ENCODE measurements around the gene ACOT12.

DNA sequence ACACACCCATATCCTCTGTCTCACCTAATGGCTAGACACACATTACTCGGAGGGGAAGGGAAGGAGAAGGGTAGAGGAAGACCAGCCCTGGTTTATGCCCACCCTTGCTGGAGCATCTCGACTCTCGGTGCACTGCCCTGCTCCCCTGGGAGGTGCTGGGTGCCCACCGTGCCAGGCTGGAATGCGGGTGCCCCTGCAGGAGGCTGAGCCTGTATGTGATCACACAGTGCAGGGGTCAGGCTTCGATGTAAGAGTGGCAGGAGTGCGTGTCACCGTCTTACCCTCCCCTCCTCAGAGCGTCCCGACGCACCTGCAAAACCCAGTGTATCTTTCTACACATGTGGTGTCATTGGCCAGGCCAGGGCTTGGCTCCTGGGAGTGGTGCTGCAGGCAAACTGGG lies 7.3 kb upstream of the ACOT12 start:
- TF ChIP-seq, protein P1, sequence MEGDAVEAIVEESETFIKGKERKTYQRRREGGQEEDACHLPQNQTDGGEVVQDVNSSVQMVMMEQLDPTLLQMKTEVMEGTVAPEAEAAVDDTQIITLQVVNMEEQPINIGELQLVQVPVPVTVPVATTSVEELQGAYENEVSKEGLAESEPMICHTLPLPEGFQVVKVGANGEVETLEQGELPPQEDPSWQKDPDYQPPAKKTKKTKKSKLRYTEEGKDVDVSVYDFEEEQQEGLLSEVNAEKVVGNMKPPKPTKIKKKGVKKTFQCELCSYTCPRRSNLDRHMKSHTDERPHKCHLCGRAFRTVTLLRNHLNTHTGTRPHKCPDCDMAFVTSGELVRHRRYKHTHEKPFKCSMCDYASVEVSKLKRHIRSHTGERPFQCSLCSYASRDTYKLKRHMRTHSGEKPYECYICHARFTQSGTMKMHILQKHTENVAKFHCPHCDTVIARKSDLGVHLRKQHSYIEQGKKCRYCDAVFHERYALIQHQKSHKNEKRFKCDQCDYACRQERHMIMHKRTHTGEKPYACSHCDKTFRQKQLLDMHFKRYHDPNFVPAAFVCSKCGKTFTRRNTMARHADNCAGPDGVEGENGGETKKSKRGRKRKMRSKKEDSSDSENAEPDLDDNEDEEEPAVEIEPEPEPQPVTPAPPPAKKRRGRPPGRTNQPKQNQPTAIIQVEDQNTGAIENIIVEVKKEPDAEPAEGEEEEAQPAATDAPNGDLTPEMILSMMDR (conservative IDR thresholded peaks at IDR 0.05 in 1 of 2, IDR thresholded peaks at IDR 0.05 in 1 of 2; ENCODE audit: low read depth in 1 of 2, low read length in 2 of 2), result no peak
- TF ChIP-seq EZH2 (IDR thresholded peaks at IDR 0.05; ENCODE audit: low read length, missing control alignments), result no peak

All from fibroblast of lung (primary cell).